ENCODE measurements around the gene CDKN1B. TPM values are rescaled to one million over a fixed set of nuclear protein-coding genes. Genes with fewer than 3 reads are reported as not detected.

CDKN1B gene
- total and polyA plus RNA-seq, 7 experiments from 2014 or later = 15.1 to 205 (median 189) TPM

DNA sequence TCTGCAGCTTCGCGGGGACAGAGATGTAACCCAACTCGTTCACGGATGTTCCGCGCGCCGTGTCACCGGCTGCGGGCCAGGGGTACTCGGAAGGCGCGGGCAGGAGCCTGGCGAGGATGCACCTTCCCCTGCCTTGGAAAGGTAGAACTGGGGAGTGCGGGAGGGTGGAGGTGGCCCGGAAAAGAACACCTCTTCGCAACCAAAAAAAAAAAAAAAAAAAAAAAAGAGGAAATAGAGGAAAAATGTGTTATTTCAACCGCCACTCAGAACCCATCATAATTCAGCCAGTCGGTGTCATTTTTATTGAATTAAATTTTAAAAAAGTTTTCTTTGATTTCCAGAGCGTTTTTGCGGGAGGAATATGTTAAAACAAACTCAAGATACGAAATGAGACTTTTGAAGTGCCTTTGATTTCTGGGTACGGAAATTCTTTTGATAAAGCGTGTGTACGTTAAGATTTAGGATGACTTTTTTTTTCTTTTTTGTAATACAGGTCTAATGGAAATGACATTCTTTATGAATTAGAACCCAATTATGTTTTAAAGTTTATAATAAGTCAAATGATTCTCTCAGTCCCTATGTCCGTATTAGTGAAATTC lies 8.9 kb downstream of the CDKN1B start:
- Mint-ChIP-seq H3K27me3 (peaks cover 0 to 7% (median 0%) of the 10 kb centered on the region in 5 donors), H3K9me3 (peaks cover 0 to 13% (median 0%) of the 10 kb centered on the region in 11 donors), H3K4me3 (peak overlapping the region; percentile 87 to 98 (median 94)), H3K27ac (peak overlapping the region; percentile 96 to 99 (median 97)), H3K36me3 (peaks cover 2 to 46% (median 7%) of the 10 kb centered on the region in 5 donors), H3K4me1 (peaks cover 21 to 58% (median 49%) of the 10 kb centered on the region in 7 donors)
- intact Hi-C loops (cut with micrococcal nuclease) = loop anchor here (1.0 to 10.0 kb wide), 17 partner anchors 9 to 1661 kb away; partner anchors contain the start of genes BORCS5 (in 2 of the 2), CDKN1B (in 2 of the 2), GPR19 (in 2 of the 2) and HEBP1 (in 2 of the 2)
- DNase-seq = no peak
- ATAC-seq = no peak
- H3K4me1 ChIP-seq (ENCODE audit: control insufficient read depth in 2 of 2, insufficient read depth in 2 of 2, low read length in 2 of 2) = peaks cover 18 to 28% of the 10 kb centered on the region in 2 donors
- POLR2A ChIA-PET = interaction anchor here (0.6 to 24.3 kb wide), 18 partner anchors 9 to 376 kb away, joined by 3 to 1179 read pairs (median 4); partner anchors contain the start of genes BORCS5, CDKN1B, CREBL2 and GPR19
- H3K4me3 ChIP-seq (ENCODE audit: low read length) = peak overlapping the region; percentile 53
- H3K27ac ChIP-seq (ENCODE audit: low read depth, low read length) = peak overlapping the region; percentile 99
- H3K9me3 ChIP-seq (ENCODE audit: control insufficient read depth in 2 of 3, low read length in 3 of 3) = no peaks in the 10 kb centered on the region
- CTCF ChIA-PET = interaction anchor here (2.3 to 2.6 kb wide), 2 partner anchors 10 kb away, joined by 13 to 18 read pairs; no protein-coding TSS in a partner anchor
- H3K27me3 ChIP-seq (ENCODE audit: control insufficient read depth in 2 of 2, insufficient read depth in 2 of 2, low read length in 2 of 2) = no peaks in the 10 kb centered on the region
- H3K36me3 ChIP-seq (ENCODE audit: control insufficient read depth in 2 of 3, insufficient read depth in 3 of 3, low read length in 3 of 3) = peaks cover 0 to 10% (median 0%) of the 10 kb centered on the region in 3 experiments

DNA sequence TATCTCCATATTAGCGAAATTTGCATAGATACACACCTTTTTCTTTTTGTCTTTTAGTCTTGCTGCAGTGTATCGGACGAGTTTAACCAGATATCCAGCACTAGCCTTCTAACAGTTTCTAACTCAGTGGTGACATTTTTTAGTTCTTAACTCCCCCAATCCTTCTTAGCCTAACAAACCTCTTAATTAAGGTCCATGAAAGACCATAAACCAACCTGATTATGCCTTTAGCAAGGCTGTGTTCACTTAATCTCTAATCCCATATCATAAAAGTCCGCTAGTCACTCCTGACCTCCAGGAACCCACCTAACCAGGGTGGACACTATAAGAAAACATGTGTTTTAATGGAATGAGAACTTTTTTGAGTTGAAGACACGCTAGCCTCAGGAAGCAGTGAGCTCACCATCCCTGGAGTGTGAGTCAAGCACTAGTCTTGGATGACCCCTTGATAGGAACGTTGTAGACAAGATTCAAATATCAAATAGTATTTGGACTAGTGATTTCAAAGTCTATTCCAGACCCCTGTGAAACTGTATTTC lies 9.5 kb downstream of the CDKN1B start:
- Histone ChIP-seq H3K27ac (ENCODE audit: low read depth, low read length) (peak overlapping the region; percentile 99), H3K9me3 (ENCODE audit: control insufficient read depth in 2 of 3, low read length in 3 of 3) (no peaks in the 10 kb centered on the region), H3K4me3 (ENCODE audit: low read length) (peak overlapping the region; percentile 53), H3K4me1 (ENCODE audit: control insufficient read depth in 2 of 2, insufficient read depth in 2 of 2, low read length in 2 of 2) (peaks cover 15 to 24% of the 10 kb centered on the region in 2 donors), H3K27me3 (ENCODE audit: control insufficient read depth in 2 of 2, insufficient read depth in 2 of 2, low read length in 2 of 2) (no peaks in the 10 kb centered on the region), H3K36me3 (ENCODE audit: control insufficient read depth in 2 of 3, insufficient read depth in 3 of 3, low read length in 3 of 3) (peaks cover 0 to 6% (median 0%) of the 10 kb centered on the region in 3 experiments)
- intact Hi-C loops (cut with micrococcal nuclease) = loop anchor here (5.0 to 10.0 kb wide), 4 partner anchors 81 to 1661 kb away; partner anchors contain the start of gene HEBP1 (in 1 of the 2)
- ChIA-PET POLR2A (interaction anchor here (1.2 to 24.3 kb wide), 8 partner anchors 8 to 369 kb away, joined by 3 to 1179 read pairs (median 8); partner anchors contain the start of genes BORCS5, CDKN1B, CREBL2 and GPR19), CTCF (interaction anchor here (2.3 to 2.6 kb wide), 2 partner anchors 10 to 11 kb away, joined by 13 to 18 read pairs; no protein-coding TSS in a partner anchor)
- H3K36me3 Mint-ChIP-seq = peaks cover 0 to 40% (median 5%) of the 10 kb centered on the region in 5 donors
- DNase-seq (peak in 1 of 9 donors; percentile 15), ATAC-seq (no peak)
- H3K27me3 Mint-ChIP-seq = peaks cover 0 to 7% (median 0%) of the 10 kb centered on the region in 5 donors
- peak overlapping the region; percentile 96 to 99 (median 97) for H3K27ac Mint-ChIP-seq
- peaks cover 0 to 13% (median 0%) of the 10 kb centered on the region in 11 donors for H3K9me3 Mint-ChIP-seq
- peak overlapping the region; percentile 87 to 98 (median 94) for H3K4me3 Mint-ChIP-seq
- H3K4me1 Mint-ChIP-seq = peaks cover 16 to 57% (median 46%) of the 10 kb centered on the region in 7 donors

DNA sequence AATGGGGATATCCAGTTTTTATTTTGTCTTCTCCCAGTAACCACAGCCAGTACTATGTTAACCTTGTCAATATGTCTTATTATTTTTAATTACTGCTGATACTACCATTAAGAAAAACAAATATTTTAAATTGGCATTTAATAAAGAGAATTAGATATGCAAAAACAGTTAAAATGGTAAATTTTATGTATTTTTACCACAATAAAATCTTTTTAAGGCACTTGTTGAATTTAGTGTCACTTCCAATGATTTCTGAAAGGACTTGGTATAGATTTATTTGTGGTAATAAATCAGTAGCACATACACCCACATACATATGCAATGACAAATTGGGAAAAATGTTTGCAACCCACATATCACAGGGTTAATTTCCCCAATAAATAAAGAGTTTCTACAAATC lies 14.0 kb downstream of the CDKN1B start:
- Mint-ChIP-seq H3K27ac (peak overlapping the region in 3 of 9 donors; percentile 30 to 63 (median 37)), H3K4me3 (no peak overlapping the region), H3K36me3 (peaks cover 0 to 26% (median 4%) of the 10 kb centered on the region in 5 donors), H3K4me1 (peaks cover 26 to 71% (median 61%) of the 10 kb centered on the region in 7 donors), H3K27me3 (no peaks in the 10 kb centered on the region), H3K9me3 (peaks cover 0 to 2% (median 0%) of the 10 kb centered on the region in 11 donors)
- Histone ChIP-seq H3K36me3 (ENCODE audit: control insufficient read depth in 2 of 3, insufficient read depth in 3 of 3, low read length in 3 of 3) (no peaks in the 10 kb centered on the region), H3K9me3 (ENCODE audit: control insufficient read depth in 2 of 3, low read length in 3 of 3) (no peaks in the 10 kb centered on the region), H3K4me1 (ENCODE audit: control insufficient read depth in 2 of 2, insufficient read depth in 2 of 2, low read length in 2 of 2) (peaks cover 18 to 32% of the 10 kb centered on the region in 2 donors), H3K27me3 (ENCODE audit: control insufficient read depth in 2 of 2, insufficient read depth in 2 of 2, low read length in 2 of 2) (no peaks in the 10 kb centered on the region), H3K4me3 (ENCODE audit: low read length) (no peak overlapping the region), H3K27ac (ENCODE audit: low read depth, low read length) (no peak overlapping the region)
- ChIA-PET POLR2A (interaction anchor here (0.7 to 11.9 kb wide), 2 partner anchors 10 to 33 kb away, joined by 3 to 311 read pairs; partner anchors contain the start of gene CDKN1B), CTCF (interaction anchor here (1.3 kb wide), 1 partner anchor 353 kb away, joined by 4 read pairs; no protein-coding TSS in a partner anchor)
- no peak for ATAC-seq
- no peak for DNase-seq
- intact Hi-C loops (cut with micrococcal nuclease) = no loop called here

DNA sequence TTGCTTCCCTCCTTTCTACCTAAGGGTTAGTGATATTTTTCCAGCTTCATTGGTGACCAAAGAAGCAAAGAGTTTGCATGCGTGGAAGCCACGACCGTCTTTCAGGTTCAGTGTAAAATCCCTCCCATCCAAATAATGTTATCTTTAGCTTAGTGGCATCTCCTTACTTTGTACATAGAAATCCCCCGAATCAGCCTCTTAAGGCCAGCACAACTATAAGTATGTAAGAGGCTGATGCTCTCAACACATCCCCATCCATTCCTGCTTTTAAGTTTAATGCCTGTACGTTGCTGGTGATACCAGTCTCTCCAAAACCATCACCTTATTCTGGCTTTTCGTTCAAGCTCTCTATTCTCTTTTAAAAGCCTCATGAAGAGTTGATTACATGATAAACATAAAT lies 14.6 kb downstream of the CDKN1B start:
- Mint-ChIP-seq H3K27me3 (no peaks in the 10 kb centered on the region), H3K4me3 (no peak overlapping the region), H3K4me1 (peaks cover 24 to 70% (median 61%) of the 10 kb centered on the region in 7 donors), H3K9me3 (no peaks in the 10 kb centered on the region), H3K36me3 (peaks cover 0 to 27% (median 4%) of the 10 kb centered on the region in 5 donors), H3K27ac (peak overlapping the region in 4 of 9 donors; percentile 37 to 81 (median 70))
- Histone ChIP-seq H3K27ac (ENCODE audit: low read depth, low read length) (no peak overlapping the region), H3K36me3 (ENCODE audit: control insufficient read depth in 2 of 3, insufficient read depth in 3 of 3, low read length in 3 of 3) (no peaks in the 10 kb centered on the region), H3K9me3 (ENCODE audit: control insufficient read depth in 2 of 3, low read length in 3 of 3) (no peaks in the 10 kb centered on the region), H3K27me3 (ENCODE audit: control insufficient read depth in 2 of 2, insufficient read depth in 2 of 2, low read length in 2 of 2) (no peaks in the 10 kb centered on the region), H3K4me3 (ENCODE audit: low read length) (no peak overlapping the region), H3K4me1 (ENCODE audit: control insufficient read depth in 2 of 2, insufficient read depth in 2 of 2, low read length in 2 of 2) (peaks cover 17 to 36% of the 10 kb centered on the region in 2 donors)
- no peak for DNase-seq
- ChIA-PET POLR2A (interaction anchor here (11.9 kb wide), 1 partner anchor 11 kb away, joined by 311 read pairs; the partner anchor contains the start of gene CDKN1B), CTCF (interaction anchor here (1.3 kb wide), 1 partner anchor 354 kb away, joined by 4 read pairs; no protein-coding TSS in a partner anchor)
- intact Hi-C loops (cut with micrococcal nuclease) = no loop called here
- ATAC-seq = no peak

DNA sequence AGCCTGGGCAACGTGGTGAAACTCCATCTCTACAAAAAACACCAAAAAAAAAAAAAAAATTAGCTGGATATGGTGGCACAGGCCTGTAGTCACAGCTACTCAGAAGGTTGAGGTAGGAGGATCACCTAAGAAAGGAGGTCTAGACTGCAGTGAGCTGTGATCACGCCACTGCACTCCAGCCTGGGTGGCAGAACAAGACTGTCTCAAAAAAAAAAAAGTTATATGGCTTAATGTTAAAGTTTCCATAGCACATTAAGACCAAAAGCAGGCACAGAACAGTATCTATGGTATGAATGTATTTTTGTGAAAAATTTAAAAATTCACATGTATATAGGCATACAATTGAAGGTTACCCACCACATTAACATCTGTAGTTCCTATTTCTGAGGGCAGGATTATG lies 15.9 kb downstream of the CDKN1B start:
- no peaks in the 10 kb centered on the region for H3K27me3 ChIP-seq (ENCODE audit: control insufficient read depth in 2 of 2, insufficient read depth in 2 of 2, low read length in 2 of 2)
- H3K9me3 Mint-ChIP-seq = no peaks in the 10 kb centered on the region
- H3K27ac Mint-ChIP-seq = peak overlapping the region; percentile 16 to 84 (median 62)
- H3K36me3 Mint-ChIP-seq = peaks cover 0 to 21% (median 4%) of the 10 kb centered on the region in 5 donors
- peak overlapping the region; percentile 7 for H3K27ac ChIP-seq (ENCODE audit: low read depth, low read length)
- peaks cover 30 to 68% (median 60%) of the 10 kb centered on the region in 7 donors for H3K4me1 Mint-ChIP-seq
- intact Hi-C loops (cut with micrococcal nuclease) = no loop called here
- H3K4me1 ChIP-seq (ENCODE audit: control insufficient read depth in 2 of 2, insufficient read depth in 2 of 2, low read length in 2 of 2) = peaks cover 20 to 37% of the 10 kb centered on the region in 2 donors
- POLR2A ChIA-PET = interaction anchor here (0.6 to 11.9 kb wide), 5 partner anchors 12 to 362 kb away, joined by 3 to 311 read pairs (median 4); partner anchors contain the start of genes CDKN1B and GPR19
- peak overlapping the region in 1 of 10 donors; percentile 9 for H3K4me3 Mint-ChIP-seq
- no peak for DNase-seq
- H3K4me3 ChIP-seq (ENCODE audit: low read length) = no peak overlapping the region
- no peaks in the 10 kb centered on the region for H3K9me3 ChIP-seq (ENCODE audit: control insufficient read depth in 2 of 3, low read length in 3 of 3)
- CTCF ChIA-PET = interaction anchor here (0.7 to 0.8 kb wide), 3 partner anchors 57 to 356 kb away, joined by 3 to 5 read pairs (median 4); partner anchors contain the start of gene CREBL2
- H3K36me3 ChIP-seq (ENCODE audit: control insufficient read depth in 2 of 3, insufficient read depth in 3 of 3, low read length in 3 of 3) = no peaks in the 10 kb centered on the region
- H3K27me3 Mint-ChIP-seq = no peaks in the 10 kb centered on the region
- no peak for ATAC-seq

DNA sequence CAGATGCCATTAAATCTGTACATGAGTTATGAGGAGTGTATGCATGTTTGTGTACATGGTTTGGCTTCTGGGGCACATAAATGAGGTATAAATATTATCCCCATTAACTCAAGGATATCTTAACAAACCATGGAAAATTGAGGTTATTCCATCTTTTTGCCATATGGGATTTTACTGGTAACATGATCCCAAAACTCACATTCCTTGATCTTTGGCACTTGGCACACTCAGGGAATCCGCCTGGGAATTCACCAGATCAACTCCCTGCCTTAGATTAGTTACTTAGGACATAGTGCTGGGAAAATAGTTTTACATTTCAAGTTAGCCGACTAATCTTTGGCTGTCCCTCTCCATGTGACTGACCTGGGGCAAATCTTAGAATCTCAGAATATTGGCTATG lies 16.9 kb downstream of the CDKN1B start:
- POLR2A ChIA-PET = interaction anchor here (1.1 to 11.9 kb wide), 5 partner anchors 13 to 376 kb away, joined by 4 to 311 read pairs (median 6); partner anchors contain the start of genes BORCS5 and CDKN1B
- Mint-ChIP-seq H3K27ac (peak overlapping the region in 8 of 9 donors; percentile 41 to 89 (median 76)), H3K4me1 (peaks cover 28 to 63% (median 51%) of the 10 kb centered on the region in 7 donors), H3K36me3 (peaks cover 0 to 22% (median 3%) of the 10 kb centered on the region in 5 donors), H3K27me3 (no peaks in the 10 kb centered on the region), H3K9me3 (no peaks in the 10 kb centered on the region), H3K4me3 (peak overlapping the region in 1 of 10 donors; percentile 69)
- Histone ChIP-seq H3K4me3 (ENCODE audit: low read length) (no peak overlapping the region), H3K27me3 (ENCODE audit: control insufficient read depth in 2 of 2, insufficient read depth in 2 of 2, low read length in 2 of 2) (no peaks in the 10 kb centered on the region), H3K9me3 (ENCODE audit: control insufficient read depth in 2 of 3, low read length in 3 of 3) (no peaks in the 10 kb centered on the region), H3K27ac (ENCODE audit: low read depth, low read length) (peak overlapping the region; percentile 40), H3K4me1 (ENCODE audit: control insufficient read depth in 2 of 2, insufficient read depth in 2 of 2, low read length in 2 of 2) (peaks cover 13 to 33% of the 10 kb centered on the region in 2 donors), H3K36me3 (ENCODE audit: control insufficient read depth in 2 of 3, insufficient read depth in 3 of 3, low read length in 3 of 3) (no peaks in the 10 kb centered on the region)
- no peak for DNase-seq
- CTCF ChIA-PET = interaction anchor here (0.5 to 4.5 kb wide), 2 partner anchors 357 to 1525 kb away, joined by 3 to 91 read pairs; no protein-coding TSS in a partner anchor
- ATAC-seq = no peak
- intact Hi-C loops (cut with micrococcal nuclease) = no loop called here

All from naive thymus-derived CD4-positive, alpha-beta T cell (primary cell).